IPS-18c (cell line): ENCODE results near the gene JADE1.

Experiments
- H3K4me3 ChIP-seq: 2 replicates; pipeline ENCODE4 v1.7.0; 2013; ENCODE audit warnings: low read depth, mild to moderate bottlenecking, low read length, moderate library complexity; ENCODE audit not compliant: insufficient read depth
- H3K9me3 ChIP-seq: one replicate; pipeline ENCODE4 v1.6.1; 2013; ENCODE audit warnings: mild to moderate bottlenecking, low read length, moderate library complexity; ENCODE audit not compliant: control insufficient read depth, insufficient read depth

JADE1 gene

GRCh38 chr4:128907981-128908380 lies 98.5 kb downstream of the JADE1 start:
- Histone ChIP-seq H3K4me3 (no peak overlapping the region), H3K9me3 (no peaks in the 10 kb centered on the region)

DNA sequence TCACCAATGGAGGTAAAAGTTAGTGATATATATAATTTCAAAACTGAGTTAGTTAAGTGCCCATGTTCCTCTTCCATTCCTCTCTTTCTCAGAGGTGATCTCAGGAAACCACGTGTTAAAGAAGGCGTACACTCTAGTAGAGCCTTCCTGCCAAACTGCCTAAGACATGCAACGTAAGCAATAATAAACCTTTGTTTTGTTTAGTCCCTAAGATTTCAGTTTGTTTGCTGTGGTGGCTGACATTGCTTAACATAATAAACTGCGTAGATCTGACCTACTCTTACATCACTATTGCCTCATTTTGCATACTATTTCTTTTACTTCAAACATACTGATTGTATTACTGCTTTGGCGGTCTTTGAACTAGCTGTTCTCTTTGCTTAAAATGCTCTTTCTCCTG lies 99.2 kb downstream of the JADE1 start:
- Histone ChIP-seq H3K9me3 (no peaks in the 10 kb centered on the region), H3K4me3 (no peak overlapping the region)

DNA sequence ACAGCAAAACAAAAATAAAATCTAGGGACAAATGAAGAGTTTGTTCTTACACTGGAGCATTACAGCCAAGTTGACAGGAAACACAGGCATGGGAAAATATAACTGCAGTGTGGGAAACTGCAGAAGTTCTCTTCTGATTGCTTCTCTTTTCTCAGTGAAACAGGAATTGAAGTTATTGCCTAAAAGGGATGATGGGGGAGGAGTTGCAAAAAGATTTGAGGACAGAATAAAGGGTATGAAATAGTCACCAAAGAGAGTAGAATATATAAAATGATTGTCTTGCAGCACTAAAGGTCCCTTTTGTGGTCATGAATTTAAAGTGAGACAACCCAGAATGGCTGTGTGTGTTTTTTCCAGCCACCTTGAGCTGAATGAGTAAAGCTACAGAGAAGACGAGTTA lies 103.7 kb downstream of the JADE1 start:
- no peak overlapping the region for H3K4me3 ChIP-seq
- no peaks in the 10 kb centered on the region for H3K9me3 ChIP-seq

GRCh38 chr4:128915544-128915943 lies 106.0 kb downstream of the JADE1 start:
- Histone ChIP-seq H3K4me3 (no peak overlapping the region), H3K9me3 (no peaks in the 10 kb centered on the region)

GRCh38 chr4:128916832-128917231 lies 107.3 kb downstream of the JADE1 start:
- Histone ChIP-seq H3K9me3 (no peaks in the 10 kb centered on the region), H3K4me3 (no peak overlapping the region)

DNA sequence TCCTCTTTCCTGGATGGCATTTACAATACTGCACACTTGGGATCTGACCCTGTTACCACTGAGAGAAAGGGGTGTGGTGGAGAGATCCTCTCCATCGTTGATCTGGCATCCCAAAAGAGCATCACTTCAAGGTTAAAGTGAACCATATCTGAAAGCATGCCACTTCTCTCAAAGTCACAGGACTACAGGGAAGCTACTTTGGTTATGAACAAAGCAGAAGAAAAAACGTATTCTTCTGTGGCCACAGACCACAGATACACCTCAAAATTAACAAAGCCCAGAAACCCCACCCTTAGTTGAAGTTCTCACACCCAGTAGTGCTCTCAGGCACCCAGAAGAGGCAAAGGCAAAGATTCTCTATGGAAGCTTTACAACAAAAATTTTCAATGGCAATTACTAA lies 108.3 kb downstream of the JADE1 start:
- Histone ChIP-seq H3K4me3 (no peak overlapping the region), H3K9me3 (no peaks in the 10 kb centered on the region)

- Histone ChIP-seq H3K4me3 (no peak overlapping the region), H3K9me3 (no peaks in the 10 kb centered on the region)
These were observed 112.5 kb downstream of the JADE1 start for GRCh38 chr4:128921954-128922353.
